Mesenchymal stem cell (in vitro differentiated cells and primary cell): ENCODE data around the gene RPL12.

Experiments
- DNase-seq: peaks from one replicate; pipeline ENCODE4 v3.0.0-alpha.2; 2013
- H2AFZ ChIP-seq: one replicate; pipeline ENCODE4 v1.6.1; 2013; ENCODE audit warnings: low read depth, mild to moderate bottlenecking, control low read depth, inconsistent platforms, low read length, moderate library complexity
- H2AK5ac ChIP-seq: 2 replicates; pipeline ENCODE4 v1.6.1; 2013; ENCODE audit warnings: low read length, moderate library complexity, mild to moderate bottlenecking, inconsistent platforms; ENCODE audit not compliant: severe bottlenecking
- H2BK120ac ChIP-seq: one replicate; pipeline ENCODE4 v1.6.1; 2013; ENCODE audit warnings: low read depth, mild to moderate bottlenecking, inconsistent platforms, low read length, moderate library complexity
- H2BK12ac ChIP-seq, 2 experiments: one replicate each; pipeline ENCODE4 v1.6.1; 2013; ENCODE audit warnings: inconsistent platforms in 2 of 2, low read length in 2 of 2, mild to moderate bottlenecking in 2 of 2, moderate library complexity in 2 of 2, control low read depth in 1 of 2
- H2BK15ac ChIP-seq: one replicate; pipeline ENCODE4 v1.6.1; 2013; ENCODE audit warnings: mild to moderate bottlenecking, low read depth, inconsistent platforms; ENCODE audit not compliant: poor library complexity, severe bottlenecking
- H2BK5ac ChIP-seq: 2 replicates; pipeline ENCODE4 v1.6.1; 2013; ENCODE audit warnings: low read depth, mild to moderate bottlenecking, low read length, control low read depth, inconsistent platforms; ENCODE audit not compliant: poor library complexity, severe bottlenecking
- H3K14ac ChIP-seq, 2 experiments: one replicate each; pipeline ENCODE4 v1.6.1; 2013; ENCODE audit warnings: inconsistent platforms in 2 of 2, low read length in 2 of 2, control low read depth in 1 of 2, mild to moderate bottlenecking in 1 of 2, moderate library complexity in 1 of 2
- H3K18ac ChIP-seq, 2 experiments: one replicate each; pipeline ENCODE4 v1.6.1; 2013; ENCODE audit warnings: inconsistent platforms in 2 of 2, low read length in 2 of 2, control low read depth in 1 of 2, low read depth in 1 of 2, mild to moderate bottlenecking in 1 of 2
- H3K23ac ChIP-seq, 2 experiments: one replicate each; pipeline ENCODE4 v1.6.1; 2013; ENCODE audit warnings: inconsistent platforms in 2 of 2, low read length in 2 of 2, mild to moderate bottlenecking in 2 of 2, moderate library complexity in 2 of 2, control low read depth in 1 of 2
- H3K27ac ChIP-seq: 2 replicates; pipeline ENCODE4 v1.5.1; 2013; ENCODE audit warnings: mild to moderate bottlenecking, moderate library complexity, low read length, control low read depth, inconsistent platforms; ENCODE audit not compliant: poor library complexity, severe bottlenecking
- H3K27me3 ChIP-seq, 2 experiments: 2 replicates each; pipeline versions ENCODE4 v1.6.1 to v1.7.0; 2013; ENCODE audit warnings: low read length in 2 of 2, mild to moderate bottlenecking in 2 of 2, moderate library complexity in 2 of 2, control low read depth in 1 of 2, inconsistent platforms in 1 of 2; ENCODE audit not compliant: control insufficient read depth in 1 of 2, insufficient read depth in 1 of 2
- H3K36me3 ChIP-seq, 2 experiments: 2 replicates each; pipeline versions ENCODE4 v1.6.1 to v1.7.0; 2013; ENCODE audit warnings: low read length in 2 of 2, control low read depth in 1 of 2, inconsistent platforms in 1 of 2, low read depth in 1 of 2, mild to moderate bottlenecking in 1 of 2; ENCODE audit not compliant: insufficient read depth in 2 of 2, control insufficient read depth in 1 of 2
- H3K4ac ChIP-seq, 2 experiments: one replicate each; pipeline ENCODE4 v1.6.1; 2013; ENCODE audit warnings: inconsistent platforms in 2 of 2, low read length in 2 of 2, mild to moderate bottlenecking in 2 of 2, moderate library complexity in 2 of 2, control low read depth in 1 of 2, low read depth in 1 of 2
- H3K4me1 ChIP-seq: 2 replicates; pipeline ENCODE4 v1.6.1; 2013; ENCODE audit warnings: low read depth, low read length, control low read depth; ENCODE audit not compliant: control insufficient read depth, insufficient read depth
- H3K4me2 ChIP-seq: 2 replicates; pipeline ENCODE4 v1.6.1; 2013; ENCODE audit warnings: low read length, mild to moderate bottlenecking, inconsistent platforms; ENCODE audit not compliant: poor library complexity, severe bottlenecking
- H3K4me3 ChIP-seq, 2 experiments: 2 replicates each; pipeline versions ENCODE4 v1.5.1 to v1.7.0; 2013; ENCODE audit warnings: low read length in 2 of 2, mild to moderate bottlenecking in 2 of 2, control low read depth in 1 of 2, low read depth in 1 of 2; ENCODE audit not compliant: insufficient read depth in 1 of 2
- H3K79me1 ChIP-seq: replicated peaks from 2 replicates; pipeline ENCODE4 v1.6.1; 2013; ENCODE audit warnings: mild to moderate bottlenecking, control low read depth, low read length, inconsistent platforms; ENCODE audit not compliant: poor library complexity, severe bottlenecking
- H3K9ac ChIP-seq: 2 replicates; pipeline ENCODE4 v1.7.0; 2013; ENCODE audit warnings: mild to moderate bottlenecking, low read length, moderate library complexity
- H3K9me3 ChIP-seq: 2 replicates; pipeline ENCODE4 v1.7.0; 2013; ENCODE audit warnings: mild to moderate bottlenecking, low read length; ENCODE audit not compliant: control insufficient read depth
- H4K8ac ChIP-seq: one replicate; pipeline ENCODE4 v1.6.1; 2013; ENCODE audit warnings: inconsistent platforms, mild to moderate bottlenecking, low read length, moderate library complexity
- H4K91ac ChIP-seq: one replicate; pipeline ENCODE4 v1.6.1; 2013; ENCODE audit warnings: mild to moderate bottlenecking, low read length, inconsistent platforms
- WGBS: methylation state at CpG from one replicate; pipeline ENCODE4 v1.1.7; 2013; ENCODE audit warnings: mixed read lengths; 5-methylcytosine and 5-hydroxymethylcytosine counted together

Gene RPL12

DNA sequence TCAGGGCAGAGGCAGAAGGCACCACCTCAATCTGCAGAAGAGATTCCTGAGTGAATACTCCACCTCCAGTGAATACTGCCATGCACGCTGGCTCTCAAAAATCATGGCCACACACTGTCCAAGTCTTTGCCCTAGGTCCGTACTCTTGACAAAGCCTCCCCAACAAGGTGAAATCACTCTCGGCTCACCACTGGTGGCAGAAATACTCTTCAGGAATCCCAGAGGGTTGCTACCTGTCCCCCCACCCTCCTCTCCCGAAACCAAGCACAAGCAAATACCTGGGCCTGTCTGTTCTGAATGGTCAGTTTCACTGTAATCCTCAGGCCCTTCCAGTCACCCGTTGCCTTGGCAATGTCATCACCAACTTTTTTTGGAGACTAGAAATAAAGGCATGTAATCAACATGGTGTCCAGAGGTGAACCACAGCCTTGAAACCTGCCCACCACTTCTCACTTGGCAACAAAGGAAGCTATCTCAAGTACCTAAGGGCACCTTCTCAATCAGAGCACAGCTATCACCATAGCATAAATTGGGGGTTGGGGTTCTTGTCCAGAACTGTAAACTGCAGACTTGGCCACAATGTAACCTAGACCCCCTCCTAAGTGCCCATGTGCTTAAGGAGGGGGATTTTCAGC lies 1.8 kb downstream of the RPL12 start:
- no peak overlapping the region for H2BK120ac ChIP-seq
- peak overlapping the region; percentile 11 for H3K27ac ChIP-seq
- no peaks in the 10 kb centered on the region for H3K27me3 ChIP-seq
- H4K91ac ChIP-seq: no peak overlapping the region
- H3K79me1 ChIP-seq: peaks cover 13% of the 10 kb centered on the region
- H3K4me3 ChIP-seq: peak overlapping the region; percentile 40 to 94
- H4K8ac ChIP-seq: no peak overlapping the region
- peak overlapping the region; percentile 78 for H3K4me2 ChIP-seq
- peaks cover 14% of the 10 kb centered on the region for H3K4me1 ChIP-seq
- no peak overlapping the region for H2BK15ac ChIP-seq
- no peak for DNase-seq
- no peak overlapping the region for H3K4ac ChIP-seq
- H3K36me3 ChIP-seq: peaks cover 61 to 63% of the 10 kb centered on the region in 2 experiments
- H2AFZ ChIP-seq: no peak overlapping the region
- peak overlapping the region in 1 of 2 experiments; percentile 41 for H3K23ac ChIP-seq
- WGBS: 57% methylated on average over 5 of the region's 5 CpGs
- no peak overlapping the region for H2BK12ac ChIP-seq
- peaks cover 8% of the 10 kb centered on the region for H3K9me3 ChIP-seq
- peak overlapping the region; percentile 97 for H3K9ac ChIP-seq
- no peak overlapping the region for H2AK5ac ChIP-seq
- no peak overlapping the region for H3K14ac ChIP-seq
- H2BK5ac ChIP-seq: no peak overlapping the region
- no peak overlapping the region for H3K18ac ChIP-seq

DNA sequence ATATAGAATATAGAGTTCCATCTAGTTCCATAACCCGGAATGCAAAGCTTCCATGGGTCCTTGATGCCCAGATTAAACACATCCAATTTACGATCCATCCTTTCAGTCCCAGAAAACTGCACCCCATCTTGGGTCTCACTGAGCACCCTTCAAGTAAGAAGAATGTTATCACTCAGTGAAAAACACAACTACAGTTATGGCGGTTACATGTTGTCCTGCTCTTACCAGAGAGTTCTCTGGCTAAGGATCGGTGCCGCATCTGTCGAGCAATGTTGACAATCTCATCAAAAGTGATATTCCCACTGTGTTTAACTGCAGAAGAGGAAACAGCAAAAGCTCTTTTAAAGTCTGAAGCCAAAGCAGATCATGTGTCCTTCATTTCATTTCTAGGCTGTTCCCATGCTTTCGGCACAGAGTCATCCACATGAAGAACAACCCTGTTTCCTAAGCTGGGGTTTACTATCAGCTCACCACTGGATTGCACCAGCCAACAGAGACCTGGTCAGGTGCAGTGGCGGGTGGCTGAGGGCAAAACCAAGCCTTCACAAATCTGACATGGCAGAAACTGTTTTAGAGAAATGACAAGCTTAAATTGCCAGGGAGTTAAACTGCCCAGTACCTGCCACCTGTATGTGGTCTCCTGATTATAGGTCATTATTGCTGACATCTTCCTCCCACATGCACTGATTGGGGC lies 2.9 kb downstream of the RPL12 start:
- Histone ChIP-seq H3K9me3 (peaks cover 15% of the 10 kb centered on the region), H3K4me2 (peak overlapping the region; percentile 78), H3K18ac (no peak overlapping the region), H2BK5ac (no peak overlapping the region), H3K9ac (peak overlapping the region; percentile 97), H4K8ac (no peak overlapping the region), H3K23ac (no peak overlapping the region), H3K4me3 (peak overlapping the region; percentile 27 to 94), H3K4me1 (peaks cover 14% of the 10 kb centered on the region), H2BK120ac (no peak overlapping the region), H3K36me3 (peaks cover 55 to 67% of the 10 kb centered on the region in 2 experiments), H2AK5ac (no peak overlapping the region), H3K14ac (no peak overlapping the region), H3K27me3 (no peaks in the 10 kb centered on the region), H3K27ac (peak overlapping the region; percentile 36), H2BK12ac (no peak overlapping the region), H3K4ac (no peak overlapping the region), H3K79me1 (peaks cover 5% of the 10 kb centered on the region), H4K91ac (no peak overlapping the region), H2AFZ (no peak overlapping the region), H2BK15ac (no peak overlapping the region)
- 95% methylated on average over 8 of the region's 8 CpGs for WGBS
- no peak for DNase-seq

DNA sequence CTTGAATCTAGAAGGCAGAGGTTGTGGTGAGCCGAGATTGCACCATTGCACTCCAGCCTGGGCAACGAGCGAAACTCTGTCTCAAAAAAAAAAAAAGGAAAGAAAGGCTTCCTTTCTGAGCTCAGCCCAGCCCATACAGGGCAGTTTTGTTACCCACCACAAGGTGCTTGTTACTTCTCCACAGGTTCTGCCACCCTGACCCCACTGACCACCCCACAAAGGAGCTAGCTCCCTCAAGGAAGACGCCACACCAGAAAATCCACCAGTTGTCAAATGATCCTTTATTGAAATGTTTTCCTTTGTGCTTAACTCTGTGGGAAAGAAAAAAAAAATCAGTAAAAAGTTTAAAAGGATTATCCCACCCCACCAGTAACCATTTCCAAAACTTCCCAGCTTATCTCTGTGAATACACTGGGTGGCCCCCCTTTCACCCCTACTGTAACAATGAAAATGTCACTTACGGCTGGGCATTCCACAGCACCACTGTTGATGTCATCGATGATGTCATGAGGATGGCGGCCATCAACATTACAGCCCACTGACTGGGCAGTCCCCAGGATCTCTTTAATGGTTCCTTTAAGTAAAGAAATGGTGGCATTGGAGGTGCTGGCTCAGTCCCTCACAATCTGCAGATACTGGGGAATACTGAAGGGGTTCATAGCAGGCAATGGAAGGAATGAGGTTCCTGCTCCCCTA lies 3.6 kb downstream of the RPL12 start:
- Histone ChIP-seq H4K8ac (no peak overlapping the region), H2BK5ac (no peak overlapping the region), H2BK12ac (no peak overlapping the region), H3K9ac (no peak overlapping the region), H3K27ac (no peak overlapping the region), H2BK15ac (no peak overlapping the region), H3K27me3 (no peaks in the 10 kb centered on the region), H4K91ac (no peak overlapping the region), H2AFZ (no peak overlapping the region), H3K4ac (no peak overlapping the region), H3K14ac (no peak overlapping the region), H3K79me1 (peaks cover 5% of the 10 kb centered on the region), H3K4me2 (peak overlapping the region; percentile 25), H3K23ac (no peak overlapping the region), H3K4me3 (no peak overlapping the region), H3K9me3 (peaks cover 22% of the 10 kb centered on the region), H3K36me3 (peaks cover 62 to 74% of the 10 kb centered on the region in 2 experiments), H3K18ac (no peak overlapping the region), H2BK120ac (no peak overlapping the region), H3K4me1 (peaks cover 11% of the 10 kb centered on the region), H2AK5ac (no peak overlapping the region)
- WGBS: 86% methylated on average over 6 of the region's 7 CpGs
- no peak for DNase-seq
